NOMO-1 treated with DMSO at 0.1 percent for 48 hours (cell line): ENCODE data around the gene C22orf23.
"Not testable (repeated sequence)": the region's sequence is repeated elsewhere in the genome, so short reads cannot be mapped to it uniquely, and the experiment has no call there.

Source experiments
- DNase-seq: peaks from one replicate; lab custom pipeline; 2025; ENCODE audit not compliant: unreplicated experiment; lab: John Stamatoyannopoulos, UW

The C22orf23 gene

DNA sequence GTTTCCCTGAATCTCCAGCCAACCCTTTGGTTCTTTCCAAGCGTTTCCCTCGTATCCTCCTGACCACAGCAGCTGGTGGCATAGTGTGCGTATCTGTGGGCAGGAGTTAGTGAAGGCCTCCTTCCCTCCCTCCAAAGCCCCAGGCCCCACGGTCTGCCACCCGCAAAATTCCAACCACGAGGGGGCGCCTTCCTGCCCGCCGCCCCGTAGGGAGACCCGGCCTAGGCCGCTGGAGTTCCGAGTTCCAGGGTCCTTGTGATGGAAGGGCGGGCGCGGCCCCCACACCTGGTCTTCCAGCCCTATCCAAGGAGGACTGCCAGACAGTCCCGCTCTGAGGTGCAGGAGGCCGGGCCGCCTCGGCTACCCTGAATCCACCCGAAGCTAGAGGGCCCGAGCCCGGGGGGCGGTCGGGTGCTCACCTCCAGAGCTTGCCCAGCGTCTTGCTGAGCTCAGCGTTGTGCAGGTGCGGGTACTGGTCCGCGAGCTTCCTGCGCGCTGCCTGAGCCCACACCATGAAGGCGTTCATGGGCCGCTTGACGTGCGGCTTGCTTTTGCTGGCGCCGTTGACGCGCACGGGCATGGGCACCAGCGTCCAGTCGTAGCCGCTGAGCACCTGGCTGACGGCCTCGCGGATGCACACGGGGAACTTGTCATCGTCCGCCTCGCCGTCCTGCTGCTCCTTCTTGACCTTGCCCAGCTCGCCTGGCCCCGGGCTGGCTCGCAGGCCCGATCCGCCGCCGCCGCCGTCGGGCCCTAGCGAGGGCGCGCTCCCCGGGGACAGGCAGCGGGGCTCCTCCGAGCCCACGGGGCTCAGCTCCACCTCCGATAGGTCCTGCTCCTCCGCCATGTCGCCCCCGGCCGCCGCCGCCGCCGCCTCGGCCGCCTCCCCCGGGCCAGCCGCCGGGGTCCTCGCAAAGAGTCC lies 29.8 kb upstream of the C22orf23 start:
- DNase-seq, result no peak

DNA sequence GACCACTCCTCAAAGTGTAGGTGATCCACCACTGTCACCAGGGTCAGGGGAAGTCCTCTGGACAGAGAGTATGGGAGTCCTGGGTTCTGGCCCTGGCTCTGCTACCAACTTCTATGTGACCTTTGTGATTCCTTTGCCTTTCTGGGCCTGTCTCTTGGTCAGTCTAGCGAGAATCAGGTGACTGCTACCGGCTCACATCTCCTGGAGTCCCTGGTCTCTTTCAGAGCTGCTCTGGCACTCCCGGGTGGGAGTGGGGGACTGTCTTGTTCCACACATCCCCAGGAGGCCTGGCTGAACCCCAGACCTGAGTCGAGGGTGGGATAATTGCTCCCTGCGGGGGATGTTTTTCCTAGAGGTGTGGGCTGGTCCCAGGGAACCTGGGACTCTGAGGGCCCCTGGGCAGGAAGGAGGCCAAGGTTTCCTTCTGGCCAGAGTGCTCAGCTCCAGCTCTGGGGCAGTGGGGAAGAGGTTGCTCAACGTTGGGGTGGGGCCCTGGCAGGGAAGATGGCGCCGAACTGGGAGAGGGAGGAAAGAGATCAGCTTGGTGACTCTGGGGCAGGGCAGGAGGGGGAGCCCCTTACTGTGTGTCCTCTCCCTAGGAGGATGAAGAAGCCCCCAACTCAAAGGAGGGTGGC lies 28.9 kb upstream of the C22orf23 start:
- DNase-seq, result no peak

DNA sequence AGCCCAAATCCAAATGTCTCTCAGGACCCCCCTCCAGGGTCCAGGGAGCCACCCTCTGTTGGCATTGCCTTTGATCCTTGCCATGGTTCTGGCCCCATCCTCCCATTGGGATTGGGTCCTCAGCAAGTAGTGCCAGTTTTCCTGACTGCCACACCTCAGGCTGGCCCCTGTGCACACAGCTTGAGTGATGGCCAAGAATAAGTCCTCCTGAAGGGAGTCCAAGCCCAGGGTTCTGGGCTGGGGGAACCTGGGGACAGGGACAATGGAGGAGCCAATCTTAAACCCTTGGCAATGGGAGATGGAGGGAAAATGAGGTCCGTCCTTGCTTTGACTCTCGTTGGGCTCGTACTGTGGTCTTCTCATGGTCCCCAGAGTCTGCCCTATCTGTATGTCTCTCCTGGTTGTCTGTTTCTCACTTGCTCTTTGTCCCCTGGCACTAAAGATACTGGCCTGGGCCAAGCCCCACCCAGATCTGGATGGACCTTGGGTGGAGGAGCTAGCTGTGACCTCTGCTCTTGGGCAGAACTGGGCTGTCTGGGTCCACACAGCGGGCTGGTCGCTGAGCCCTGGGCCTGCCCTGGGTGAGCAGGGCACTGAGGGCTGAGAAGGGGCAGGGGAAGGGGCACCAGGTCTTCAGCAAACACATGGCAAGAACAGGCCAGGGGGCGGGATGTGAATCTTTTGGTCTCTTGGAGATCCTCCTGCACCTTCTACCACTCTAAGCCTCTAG lies 28.0 kb upstream of the C22orf23 start:
- DNase-seq, result no peak

DNA sequence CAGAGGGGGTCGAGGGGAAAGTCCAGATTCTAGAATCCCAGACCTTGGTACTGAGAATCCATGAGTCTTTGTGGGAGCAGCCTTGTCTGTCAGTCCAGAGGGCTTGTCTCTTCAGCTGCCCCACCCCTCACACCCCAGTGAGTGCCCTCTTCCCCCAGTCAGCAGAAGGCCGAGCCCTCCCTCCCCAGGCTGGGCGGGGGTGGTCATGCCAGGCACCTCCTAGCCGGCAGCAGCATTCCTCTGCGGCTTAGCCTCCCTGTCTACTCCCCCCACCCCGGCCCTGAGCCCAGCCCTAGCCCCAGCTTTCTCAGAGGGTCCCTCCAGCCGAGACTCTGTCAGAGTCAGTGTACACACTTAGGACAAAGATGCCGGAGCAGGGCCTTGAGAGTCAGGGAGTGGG lies 26.4 kb upstream of the C22orf23 start:
- DNase-seq, result no peak

DNA sequence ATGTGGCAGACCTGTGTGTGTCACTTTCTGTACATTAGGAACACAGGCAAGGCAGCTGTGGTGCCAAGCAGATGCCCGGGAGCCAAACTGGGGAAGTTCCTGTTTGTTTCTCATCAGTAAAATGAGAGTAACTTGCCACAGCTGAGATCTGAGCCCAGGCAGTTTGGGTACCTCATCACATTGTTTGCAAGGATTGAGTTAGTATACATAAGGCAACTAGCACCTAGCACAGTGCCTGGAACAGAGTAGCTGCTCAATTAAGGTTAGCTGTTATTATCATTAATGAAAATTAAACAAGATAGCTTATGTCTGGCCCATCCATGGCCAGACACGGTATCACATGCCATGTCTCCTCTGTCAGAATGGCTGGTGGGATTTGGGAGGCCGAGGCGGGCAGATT lies 23.1 kb upstream of the C22orf23 start:
- no peak for DNase-seq

DNA sequence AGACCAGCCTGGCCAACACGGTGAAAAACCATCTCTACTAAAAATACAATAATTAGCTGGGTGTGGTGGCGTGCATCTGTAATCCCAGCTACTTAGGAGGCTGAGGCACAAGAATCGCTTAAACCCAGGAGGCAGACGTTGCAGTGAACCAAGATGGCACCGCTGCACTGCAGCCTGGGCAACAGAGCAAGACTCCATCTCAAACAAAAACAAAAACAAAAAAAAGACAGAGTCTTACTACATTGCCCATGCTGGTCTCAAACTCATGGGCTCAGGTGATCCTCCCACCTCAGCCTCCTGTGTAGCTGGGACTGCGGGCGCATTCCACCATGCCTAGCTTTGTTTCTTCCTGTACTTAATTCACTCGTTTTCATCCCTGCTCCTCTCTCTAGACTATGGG lies 22.6 kb upstream of the C22orf23 start:
- DNase-seq, result not testable (repeated sequence)

DNA sequence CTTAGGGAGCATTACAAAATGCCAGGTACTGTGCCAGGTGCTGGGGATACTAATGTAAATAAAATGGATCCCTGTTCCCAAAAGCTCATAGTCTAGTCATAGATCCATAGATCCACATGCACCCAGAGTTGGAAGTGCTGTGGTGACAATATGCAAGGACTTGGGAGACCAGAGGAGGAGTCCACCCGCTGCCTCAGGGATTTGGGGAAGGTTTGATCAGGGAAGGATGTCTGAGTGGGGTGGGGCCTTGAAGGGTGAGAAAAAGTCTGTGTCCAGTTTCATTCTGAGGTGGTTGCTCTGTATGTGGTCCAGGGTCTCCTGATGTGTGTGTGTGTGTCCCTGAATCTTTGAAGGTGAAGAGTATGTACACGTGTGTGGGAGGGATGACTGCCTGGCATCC lies 21.8 kb upstream of the C22orf23 start:
- DNase-seq, result no peak

DNA sequence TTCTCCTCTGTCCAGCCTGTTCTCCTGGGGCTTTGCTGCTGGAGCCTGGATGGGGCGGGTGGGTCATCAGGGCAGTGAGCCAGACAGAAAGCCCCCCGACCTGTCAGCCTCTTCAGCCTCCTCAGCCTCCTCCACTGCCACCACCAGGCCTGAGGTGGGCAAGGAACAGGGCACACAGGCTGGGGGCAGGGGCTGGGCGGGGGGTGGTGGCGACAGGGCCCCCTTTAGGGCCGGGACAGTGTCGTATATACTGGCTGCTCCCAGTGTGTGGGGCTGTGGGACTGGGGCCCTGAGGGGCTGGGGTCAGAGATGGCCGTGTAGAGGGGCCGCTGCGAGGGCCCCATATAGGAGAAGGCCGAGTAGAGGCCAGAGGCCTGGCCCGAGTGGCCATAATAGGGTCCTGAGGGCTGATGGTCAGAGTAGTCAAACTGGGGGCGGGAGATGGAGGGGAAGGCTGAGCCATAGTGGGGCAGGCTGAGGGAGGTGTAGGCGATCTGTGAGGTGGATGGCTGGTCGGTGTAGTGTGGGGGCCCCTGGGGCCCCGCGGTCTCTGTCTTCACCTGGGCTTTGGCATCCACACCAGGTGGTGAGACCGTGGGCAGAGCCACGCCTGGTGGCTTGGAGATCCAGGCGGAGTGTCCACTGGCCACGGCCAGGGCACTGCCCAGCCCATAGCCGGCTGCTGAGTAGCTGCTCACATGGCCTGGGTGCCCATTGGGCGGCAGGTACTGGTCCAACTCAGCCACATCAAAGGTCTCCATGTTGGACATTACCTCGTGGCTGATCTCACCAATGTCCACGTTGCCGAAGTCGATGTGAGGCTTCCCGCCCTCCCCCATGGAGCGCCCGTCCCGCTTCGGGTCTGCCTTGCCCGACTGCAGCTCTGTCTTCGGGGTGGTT lies 20.1 kb upstream of the C22orf23 start:
- no peak for DNase-seq

DNA sequence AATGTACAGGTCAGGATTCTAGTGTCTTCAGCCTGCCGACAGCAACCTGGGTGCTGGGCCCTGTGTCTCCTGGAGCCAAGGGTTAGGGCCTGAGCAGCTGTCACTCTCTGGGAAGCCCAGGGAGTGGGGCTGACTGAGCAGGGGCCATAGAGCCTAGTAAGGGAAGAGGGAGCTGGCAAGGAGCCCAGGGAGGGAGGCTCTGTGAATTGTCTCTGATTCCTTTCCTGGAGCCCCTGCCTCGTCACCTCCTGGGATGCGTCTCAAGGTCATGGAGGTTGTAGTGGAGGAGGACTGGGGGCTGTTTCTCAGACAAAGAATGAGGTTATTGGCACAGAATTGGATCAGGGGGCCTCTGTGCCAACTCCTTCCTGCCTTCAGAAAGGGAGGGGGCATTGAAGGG lies 19.1 kb upstream of the C22orf23 start:
- DNase-seq, result no peak

DNA sequence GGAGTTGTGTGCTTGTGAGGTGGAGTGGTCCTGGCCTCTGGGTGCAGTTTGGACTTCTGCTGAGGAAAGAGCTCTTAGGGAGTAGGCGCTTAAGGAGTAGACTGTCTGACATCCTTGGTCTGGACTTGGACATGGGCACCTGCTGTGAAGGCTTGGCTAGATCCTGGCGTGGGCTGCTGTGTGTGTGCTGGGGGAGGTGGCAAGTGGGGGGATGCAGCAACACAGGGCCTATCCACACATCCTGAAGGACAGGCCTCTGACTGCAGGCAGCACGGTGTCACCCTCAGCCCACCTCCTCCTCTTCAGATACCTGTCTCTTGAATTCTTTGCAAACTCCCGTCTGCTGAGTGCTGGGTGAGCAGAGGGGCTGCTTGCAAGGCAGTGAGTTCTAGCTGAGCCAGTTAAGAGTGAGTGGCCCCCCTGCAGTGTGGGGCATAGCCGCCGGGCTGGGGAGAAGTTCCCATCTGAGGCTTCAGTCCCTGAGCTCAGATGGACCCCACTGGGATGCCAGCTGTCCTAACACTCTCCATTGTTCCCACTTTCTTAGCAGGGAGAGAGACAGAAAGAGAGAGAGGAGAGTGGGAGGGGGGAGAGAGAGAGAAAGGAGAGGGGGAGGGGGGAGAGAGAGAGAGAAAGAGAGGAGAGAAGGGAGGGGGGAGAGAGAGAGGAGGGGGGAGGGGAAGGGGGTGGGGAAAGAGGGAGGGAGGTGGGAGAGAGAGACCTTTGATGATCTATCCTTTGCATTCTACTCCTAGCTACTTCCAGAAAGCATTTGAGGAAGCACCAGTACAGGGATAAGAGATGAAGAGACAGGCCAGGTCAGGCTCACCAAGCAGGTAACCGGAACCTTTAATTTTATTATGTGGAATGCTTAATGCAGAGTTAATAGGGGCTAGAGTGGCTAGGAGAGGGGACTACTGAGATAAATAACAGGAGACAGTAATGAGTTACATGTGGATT lies 18.4 kb upstream of the C22orf23 start:
- DNase-seq, result no peak

DNA sequence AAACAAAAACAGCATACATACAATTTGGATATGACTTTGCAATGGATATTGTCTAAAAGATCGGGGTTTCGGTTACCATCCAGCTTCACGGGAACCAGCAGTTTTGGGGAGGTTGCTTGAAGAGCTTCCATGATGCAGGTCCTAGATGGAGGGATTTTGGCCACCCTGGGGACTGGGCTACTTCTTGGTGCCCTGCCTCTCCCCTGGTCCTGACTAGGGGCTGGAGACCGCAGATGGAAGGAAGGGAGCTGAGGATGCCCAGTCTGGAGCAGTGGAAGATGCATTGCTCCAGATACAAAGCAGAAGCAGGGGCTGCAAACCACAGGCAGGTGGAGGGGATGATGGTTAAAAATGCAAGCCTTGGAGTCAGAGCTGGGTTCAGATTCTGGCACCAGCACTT lies 17.5 kb upstream of the C22orf23 start:
- no peak for DNase-seq

DNA sequence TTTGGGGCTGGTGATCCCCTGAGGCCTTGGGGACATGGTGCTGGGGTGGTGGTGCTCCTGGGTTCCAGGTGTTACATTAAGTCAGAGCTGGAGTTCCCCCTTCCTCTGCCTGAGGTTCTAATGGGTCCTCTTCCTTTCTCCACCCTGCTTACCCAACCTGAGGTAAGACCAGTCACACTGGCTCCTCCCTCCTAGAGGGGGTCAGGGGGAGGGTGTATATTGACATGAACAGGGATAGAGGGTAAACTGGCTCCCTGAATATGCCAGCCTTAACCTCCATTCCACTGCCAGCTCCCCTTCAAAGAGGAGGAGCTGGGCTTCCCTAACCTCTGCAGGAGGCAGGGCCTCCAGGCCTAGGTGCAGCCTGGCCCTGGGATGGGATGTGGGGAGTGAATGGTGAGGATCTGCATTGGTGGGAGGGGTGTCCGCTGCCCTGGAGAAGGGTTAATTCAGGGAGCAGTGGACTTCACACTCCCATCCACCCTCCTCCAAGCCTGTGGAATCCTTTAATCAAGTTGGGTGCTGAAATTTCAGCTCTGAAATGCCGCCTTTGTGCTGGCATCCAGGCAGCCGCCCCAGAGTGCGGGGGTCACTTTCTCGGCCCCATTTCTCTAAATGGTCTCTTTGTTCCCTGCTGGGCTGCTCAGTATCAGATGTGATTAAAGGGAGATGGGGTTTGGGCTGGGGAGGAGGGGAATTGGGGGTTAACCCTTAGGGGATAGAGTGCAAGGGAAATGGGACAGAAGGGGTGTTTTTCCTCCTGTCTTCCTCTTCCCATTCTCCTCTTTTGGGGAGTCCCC lies 15.3 kb upstream of the C22orf23 start:
- no peak for DNase-seq

DNA sequence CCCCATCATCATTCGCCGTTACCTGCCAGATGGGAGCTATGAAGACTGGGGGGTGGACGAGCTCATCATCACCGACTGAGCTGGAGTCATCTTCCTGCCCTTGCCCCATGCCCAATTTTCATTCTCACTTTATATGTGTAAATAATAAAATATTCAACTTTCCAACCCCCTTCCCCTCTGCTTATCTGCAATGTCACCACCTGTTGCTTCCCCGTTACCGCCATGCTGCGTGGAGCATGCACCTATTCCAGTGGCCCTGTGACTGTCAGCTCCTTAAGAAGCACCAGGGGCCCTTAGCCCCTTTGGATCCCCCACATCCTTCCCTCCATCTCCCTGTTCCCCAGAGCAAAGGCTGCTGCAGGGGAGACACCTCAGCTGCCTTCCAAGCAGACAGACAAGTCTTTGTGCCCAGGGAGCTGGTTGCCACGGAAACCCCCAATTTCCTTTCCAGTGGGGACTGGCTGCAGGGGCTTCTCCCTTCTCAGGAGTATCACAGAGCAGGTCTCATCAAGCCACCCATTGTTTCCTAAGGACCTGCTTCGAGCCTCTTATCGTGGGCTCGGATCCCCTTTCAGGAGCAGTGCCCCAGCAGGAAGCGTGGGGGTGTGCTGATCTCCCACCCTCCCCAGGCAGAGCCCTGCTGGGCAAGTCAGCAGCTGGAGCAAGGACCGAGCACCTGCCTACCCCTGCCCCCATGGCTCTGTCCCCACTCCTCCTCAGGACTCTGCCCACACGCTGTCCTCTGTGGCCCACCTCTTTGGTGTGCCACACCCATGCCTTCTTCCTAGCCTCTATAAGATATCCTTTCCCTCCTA lies 14.4 kb upstream of the C22orf23 start:
- DNase-seq, result no peak

DNA sequence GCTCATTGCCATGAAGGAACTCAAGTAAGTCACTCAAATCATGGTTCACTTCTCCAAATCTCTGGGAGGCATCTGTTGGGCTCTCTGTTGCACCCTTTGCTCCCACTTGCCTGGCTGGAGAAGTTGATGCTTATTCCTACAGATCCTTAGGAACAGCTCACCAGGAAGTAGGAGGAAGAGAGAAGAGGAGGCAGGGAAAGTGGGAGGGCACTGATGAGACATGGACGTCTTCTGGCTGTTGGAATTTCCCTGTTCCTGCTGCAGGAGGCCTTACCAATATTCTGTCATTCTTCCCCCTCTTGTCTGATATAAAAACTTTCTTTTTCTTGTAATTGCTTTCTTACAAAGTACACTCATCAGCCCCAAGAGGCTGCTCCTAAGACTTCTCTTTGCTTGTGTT lies 13.7 kb upstream of the C22orf23 start:
- DNase-seq, result no peak

DNA sequence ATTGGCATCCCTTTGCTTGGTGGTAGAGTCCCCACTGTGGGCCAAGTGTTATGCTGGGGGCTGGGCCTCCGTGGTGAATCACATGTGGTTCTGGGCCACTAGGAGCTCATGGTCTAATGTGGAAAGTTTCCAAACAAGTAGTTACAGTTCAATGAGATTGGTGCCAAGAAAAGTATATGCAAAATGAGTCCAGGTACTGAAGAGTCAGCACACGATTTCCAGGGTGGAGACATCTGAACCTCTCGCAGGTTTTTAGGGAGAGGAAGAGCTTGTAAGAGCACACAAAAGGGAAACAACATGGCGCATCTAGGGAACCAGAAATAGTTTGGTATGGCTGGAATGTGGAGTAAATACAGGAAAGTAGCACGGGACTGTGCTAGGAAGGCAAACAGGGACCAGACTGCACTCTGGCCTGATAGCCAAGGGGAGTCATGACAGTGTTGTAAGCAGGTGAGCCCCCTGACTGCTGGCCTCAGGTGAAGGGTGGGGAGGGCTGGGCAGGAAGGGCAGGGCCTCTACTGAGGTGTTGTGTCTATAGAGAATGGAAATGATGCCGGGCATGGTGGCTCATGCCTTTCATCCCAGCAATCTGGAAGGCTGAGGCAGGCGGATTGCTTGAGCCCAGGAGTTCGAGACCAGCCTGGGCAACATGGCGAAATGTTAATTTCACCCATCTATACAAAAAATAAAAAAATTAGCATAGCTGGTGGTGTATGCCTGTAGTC lies 12.7 kb upstream of the C22orf23 start:
- DNase-seq, result no peak

DNA sequence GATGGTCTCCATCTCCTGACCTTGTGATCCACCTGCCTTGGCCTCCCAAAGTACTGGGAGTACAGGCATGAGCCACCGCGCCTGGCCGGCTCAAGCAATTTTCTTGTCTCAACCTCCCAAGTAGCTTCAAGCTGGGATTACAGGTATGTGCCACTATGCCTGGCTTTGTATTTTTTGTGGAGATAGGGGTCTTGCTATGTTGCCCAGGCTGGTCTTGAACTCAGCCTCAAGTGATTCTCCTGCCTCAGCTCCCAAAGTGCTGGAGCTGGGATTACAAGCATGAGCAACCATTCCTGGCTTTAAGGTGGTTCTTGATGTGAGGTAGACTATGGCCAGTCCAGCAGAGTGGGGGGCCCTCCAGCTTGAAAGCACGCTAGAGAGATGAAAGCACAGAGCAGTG lies 7.7 kb upstream of the C22orf23 start:
- no peak for DNase-seq

DNA sequence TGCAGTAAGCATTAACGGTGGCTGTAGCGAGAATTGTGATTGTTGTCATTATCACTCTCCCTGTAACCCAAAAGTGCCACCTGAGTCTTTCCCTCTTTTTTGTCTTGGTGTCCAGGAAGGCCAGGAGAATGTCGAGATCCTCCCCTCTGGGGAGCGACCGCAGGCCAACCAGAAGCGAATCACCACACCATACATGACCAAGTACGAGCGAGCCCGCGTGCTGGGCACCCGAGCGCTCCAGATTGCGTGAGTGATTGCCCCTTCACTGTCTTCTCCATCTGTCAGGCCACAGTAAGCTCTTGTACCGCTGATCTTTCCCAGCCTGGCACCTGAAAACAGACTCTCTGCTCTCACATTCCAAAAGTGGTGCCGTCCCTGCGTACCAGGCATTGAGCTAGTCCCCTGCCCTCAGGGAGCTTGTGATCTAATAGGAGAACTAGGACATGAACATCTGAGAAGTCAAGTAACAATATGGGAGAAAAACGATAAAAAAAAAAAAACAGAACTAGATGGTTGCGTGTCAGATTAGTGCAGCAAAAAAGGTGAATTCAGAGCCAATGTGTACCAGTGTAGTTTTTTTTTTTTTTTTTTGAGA lies 5.9 kb upstream of the C22orf23 start:
- DNase-seq, result no peak
